Spleen (tissue), 7 donors: ENCODE results near the gene NRCAM.

Experiments
- POLR2A ChIP-seq, 3 donors: fragments of 450-650 bp; IDR thresholded peaks; one replicate each; pipeline ENCODE4 v1.5.1; 2017; ENCODE audit warnings: antibody characterized with exemption in 3 of 3, mild to moderate bottlenecking in 1 of 3
- POLR2AphosphoS5 ChIP-seq, 3 donors: sonication (generic); formaldehyde crosslinking; IDR thresholded peaks; one replicate each; pipeline ENCODE4 v1.5.1; 2017; ENCODE audit warnings: antibody characterized with exemption in 3 of 3
- TF ChIP-seq, protein P1 (sequence below), 11 experiments: fragments of 200-600 bp in 7 of 11; fragments of 450-650 bp in 4 of 11; sonication (generic) in 4 of 11; IDR thresholded peaks in 8 of 11; conservative IDR thresholded peaks in 3 of 11; 1 replicate in 7 of 11; 2 replicates in 4 of 11; pipeline versions ENCODE4 v1.4.0 to v1.8.0; 2016 to 2021; ENCODE audit warnings: antibody characterized with exemption in 11 of 11, inconsistent platforms in 4 of 11, mild to moderate bottlenecking in 1 of 11
- donor health status: DM: no; HTN: no; CAD: no; lungs with moderate emphysema.
- donor health status: DM: no; HTN: no; CAD: no.
- donor health status: DM: no; HTN: no; CAD: no.

DNA sequence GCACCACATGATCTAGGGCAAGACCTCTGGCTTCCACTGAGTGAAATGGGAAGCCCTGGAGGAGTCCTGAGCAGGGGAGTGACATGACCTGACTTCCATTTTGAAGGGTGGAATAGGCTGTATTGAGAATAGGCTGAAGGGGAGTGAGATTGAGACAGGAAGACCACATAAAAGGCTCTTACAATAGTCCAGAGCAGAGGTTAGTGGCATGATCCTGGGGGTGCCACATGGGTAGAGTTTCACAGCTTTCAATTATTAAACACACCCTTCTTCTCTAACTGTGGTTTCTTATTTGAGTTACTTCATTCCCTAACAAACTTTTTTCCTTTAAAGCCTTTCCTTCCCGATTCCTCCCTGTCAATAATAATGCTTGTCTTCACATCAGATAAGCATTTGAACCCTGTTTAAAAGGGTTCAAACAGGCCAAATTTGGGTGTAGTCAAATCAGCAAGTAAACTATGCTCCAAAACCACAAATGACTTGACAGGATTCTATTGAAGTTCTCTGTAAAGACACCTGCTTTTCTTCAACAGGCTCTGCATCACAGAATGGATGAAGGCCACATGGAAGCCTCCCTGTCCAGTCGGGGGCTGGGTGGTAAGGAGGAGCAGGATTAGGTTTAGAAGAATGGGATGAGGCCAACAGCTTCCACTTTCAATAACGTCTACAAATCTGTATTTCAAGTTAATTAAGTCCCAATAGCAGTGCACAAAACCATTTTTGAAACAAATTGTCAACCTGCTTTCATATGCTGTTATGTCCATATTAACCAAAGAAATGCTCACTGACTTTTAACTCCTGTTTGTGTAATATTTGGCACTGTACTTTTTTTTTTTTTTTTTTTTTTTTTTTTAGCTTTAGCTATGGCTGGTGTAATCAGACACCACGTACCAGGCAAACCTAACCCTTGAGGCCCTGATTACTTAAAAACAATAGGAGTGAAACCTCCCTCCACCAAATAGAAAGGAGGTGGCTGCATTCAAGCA is 131.9 kb downstream of the NRCAM start:
- TF ChIP-seq POLR2AphosphoS5 (IDR thresholded peaks at IDR 0.05) (no peak), POLR2A (IDR thresholded peaks at IDR 0.05) (no peak)
- TF ChIP-seq, protein P1, sequence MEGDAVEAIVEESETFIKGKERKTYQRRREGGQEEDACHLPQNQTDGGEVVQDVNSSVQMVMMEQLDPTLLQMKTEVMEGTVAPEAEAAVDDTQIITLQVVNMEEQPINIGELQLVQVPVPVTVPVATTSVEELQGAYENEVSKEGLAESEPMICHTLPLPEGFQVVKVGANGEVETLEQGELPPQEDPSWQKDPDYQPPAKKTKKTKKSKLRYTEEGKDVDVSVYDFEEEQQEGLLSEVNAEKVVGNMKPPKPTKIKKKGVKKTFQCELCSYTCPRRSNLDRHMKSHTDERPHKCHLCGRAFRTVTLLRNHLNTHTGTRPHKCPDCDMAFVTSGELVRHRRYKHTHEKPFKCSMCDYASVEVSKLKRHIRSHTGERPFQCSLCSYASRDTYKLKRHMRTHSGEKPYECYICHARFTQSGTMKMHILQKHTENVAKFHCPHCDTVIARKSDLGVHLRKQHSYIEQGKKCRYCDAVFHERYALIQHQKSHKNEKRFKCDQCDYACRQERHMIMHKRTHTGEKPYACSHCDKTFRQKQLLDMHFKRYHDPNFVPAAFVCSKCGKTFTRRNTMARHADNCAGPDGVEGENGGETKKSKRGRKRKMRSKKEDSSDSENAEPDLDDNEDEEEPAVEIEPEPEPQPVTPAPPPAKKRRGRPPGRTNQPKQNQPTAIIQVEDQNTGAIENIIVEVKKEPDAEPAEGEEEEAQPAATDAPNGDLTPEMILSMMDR (IDR thresholded peaks at IDR 0.05 in 8 of 11, conservative IDR thresholded peaks at IDR 0.05 in 3 of 11) = no peak
